Adrenal gland (tissue), 5 donors: ENCODE data around the gene AFAP1L2.

ENCODE experiments used
- POLR2A ChIP-seq, 2 donors: fragments of 450-650 bp; IDR thresholded peaks; one replicate each; pipeline ENCODE4 v1.6.1; 2017; ENCODE audit warnings: antibody characterized with exemption in 2 of 2, mild to moderate bottlenecking in 2 of 2, moderate library complexity in 1 of 2
- TF ChIP-seq, protein P1 (sequence below), 6 experiments: fragments of 450-650 bp in 4 of 6; fragments of 200-600 bp in 2 of 6; sonication (generic) in 1 of 6; IDR thresholded peaks; 1 replicate in 5 of 6; 2 replicates in 1 of 6; pipeline versions ENCODE4 v1.5.1 to v1.8.0; 2016 to 2021; ENCODE audit warnings: antibody characterized with exemption in 6 of 6, mild to moderate bottlenecking in 2 of 6, moderate library complexity in 1 of 6
- donor health status: DM: no; HTN: no; CAD: no.

GRCh38 chr10:114363745-114364454 is 40.4 kb downstream of the AFAP1L2 start:
- TF ChIP-seq, protein P1, sequence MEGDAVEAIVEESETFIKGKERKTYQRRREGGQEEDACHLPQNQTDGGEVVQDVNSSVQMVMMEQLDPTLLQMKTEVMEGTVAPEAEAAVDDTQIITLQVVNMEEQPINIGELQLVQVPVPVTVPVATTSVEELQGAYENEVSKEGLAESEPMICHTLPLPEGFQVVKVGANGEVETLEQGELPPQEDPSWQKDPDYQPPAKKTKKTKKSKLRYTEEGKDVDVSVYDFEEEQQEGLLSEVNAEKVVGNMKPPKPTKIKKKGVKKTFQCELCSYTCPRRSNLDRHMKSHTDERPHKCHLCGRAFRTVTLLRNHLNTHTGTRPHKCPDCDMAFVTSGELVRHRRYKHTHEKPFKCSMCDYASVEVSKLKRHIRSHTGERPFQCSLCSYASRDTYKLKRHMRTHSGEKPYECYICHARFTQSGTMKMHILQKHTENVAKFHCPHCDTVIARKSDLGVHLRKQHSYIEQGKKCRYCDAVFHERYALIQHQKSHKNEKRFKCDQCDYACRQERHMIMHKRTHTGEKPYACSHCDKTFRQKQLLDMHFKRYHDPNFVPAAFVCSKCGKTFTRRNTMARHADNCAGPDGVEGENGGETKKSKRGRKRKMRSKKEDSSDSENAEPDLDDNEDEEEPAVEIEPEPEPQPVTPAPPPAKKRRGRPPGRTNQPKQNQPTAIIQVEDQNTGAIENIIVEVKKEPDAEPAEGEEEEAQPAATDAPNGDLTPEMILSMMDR (IDR thresholded peaks at IDR 0.05) = no peak
- no peak for TF ChIP-seq POLR2A (IDR thresholded peaks at IDR 0.05)
